CD4-positive, alpha-beta T cell (primary cell): ENCODE data around the gene SDK1. TPM values are rescaled to one million over a fixed set of nuclear protein-coding genes. Genes with fewer than 3 reads are reported as not detected.

Experiments
- ATAC-seq: fragments of 200-7000 bp; cut with Tn5 transposase; one replicate; pipeline ENCODE4 v1.10.0; 2022; ENCODE audit warnings: mild to moderate bottlenecking; ENCODE audit not compliant: poor library complexity
- CTCF ChIA-PET: fragments of 350-600 bp; sonication (Branson Sonifier 250); formaldehyde crosslinking; loops from one replicate; lab custom pipeline; 2021; ENCODE audit warnings: antibody characterized with exemption, inconsistent platforms; lab: Charles Lee
- POLR2A ChIA-PET: fragments of 350-600 bp; sonication (Branson Sonifier 250); formaldehyde crosslinking; loops from one replicate; lab custom pipeline; 2021; ENCODE audit warnings: antibody characterized with exemption, inconsistent platforms; lab: Charles Lee
- DNase-seq, 14 experiments: peaks; one replicate each; pipeline ENCODE4 v3.0.0-alpha.2; 2013 to 2020; ENCODE audit warnings: mixed read lengths in 2 of 14
- H3K27ac ChIP-seq, 2 donors: one replicate each; pipeline versions ENCODE4 v1.5.1 to v1.7.0; 2013; ENCODE audit warnings: low read length in 2 of 2, low read depth in 1 of 2, mild to moderate bottlenecking in 1 of 2
- H3K27me3 ChIP-seq, 2 experiments: 1 replicate in 1 of 2; 2 replicates in 1 of 2; pipeline versions ENCODE4 v1.6.1 to v1.7.0; 2013; ENCODE audit warnings: low read length in 2 of 2, control low read depth in 1 of 2, mild to moderate bottlenecking in 1 of 2, moderate library complexity in 1 of 2; ENCODE audit not compliant: insufficient read depth in 2 of 2, control insufficient read depth in 1 of 2
- H3K36me3 ChIP-seq: one replicate; pipeline ENCODE4 v1.6.1; 2013; ENCODE audit warnings: low read length, control low read depth; ENCODE audit not compliant: insufficient read depth
- H3K4me1 ChIP-seq: one replicate; pipeline ENCODE4 v1.6.1; 2013; ENCODE audit warnings: low read length, control low read depth; ENCODE audit not compliant: insufficient read depth
- H3K4me3 ChIP-seq: one replicate; pipeline ENCODE4 v1.5.1; 2013; ENCODE audit warnings: mild to moderate bottlenecking, low read length, moderate library complexity
- H3K9me3 ChIP-seq, 2 experiments: 1 replicate in 1 of 2; 2 replicates in 1 of 2; pipeline versions ENCODE4 v1.6.1 to v1.7.0; 2013; ENCODE audit warnings: low read length in 2 of 2, mild to moderate bottlenecking in 2 of 2, control low read depth in 1 of 2, moderate library complexity in 1 of 2; ENCODE audit not compliant: control insufficient read depth in 1 of 2, insufficient read depth in 1 of 2
- H3K27ac Mint-ChIP-seq: one replicate; pipeline ENCODE4 v1.8.0; 2020; ENCODE audit warnings: mixed read lengths
- H3K27me3 Mint-ChIP-seq: one replicate; pipeline ENCODE4 v1.8.0; 2021; ENCODE audit warnings: mixed read lengths
- H3K36me3 Mint-ChIP-seq: one replicate; pipeline ENCODE4 v1.8.0; 2021; ENCODE audit warnings: low read depth, mixed read lengths
- H3K4me1 Mint-ChIP-seq: one replicate; pipeline ENCODE4 v1.8.0; 2021; ENCODE audit warnings: low read depth, mixed read lengths
- H3K4me3 Mint-ChIP-seq: one replicate; pipeline ENCODE4 v1.8.0; 2020; ENCODE audit warnings: mild to moderate bottlenecking, mixed read lengths
- H3K9me3 Mint-ChIP-seq: one replicate; pipeline ENCODE4 v1.8.0; 2020; ENCODE audit warnings: mixed read lengths
- intact Hi-C, 2 experiments: fragments of 100-400 bp; cut with DNase I in 1 of 2; cut with micrococcal nuclease in 1 of 2; formaldehyde crosslinking; loops; one replicate each; pipeline versions ENCODE4 v1.15.1 to v1.9.0; 2023 to 2025; cut with DNase I, micrococcal nuclease
- total RNA-seq, 174 experiments: library from RNA in 2 of 174; stranded (reverse) in 2 of 174; gene quantifications; one replicate each; pipeline ENCODE4 v1.2.3 and lab custom pipeline; 2021 to 2026
- TF ChIP-seq, protein P1 (sequence below): fragments of 200-600 bp; IDR thresholded peaks from one replicate; pipeline ENCODE4 v1.8.0; 2022; ENCODE audit warnings: antibody characterized with exemption, mild to moderate bottlenecking

Gene SDK1
- total RNA-seq, 2 experiments from 2014 or later, result 1.1 to 1.3 TPM

DNA sequence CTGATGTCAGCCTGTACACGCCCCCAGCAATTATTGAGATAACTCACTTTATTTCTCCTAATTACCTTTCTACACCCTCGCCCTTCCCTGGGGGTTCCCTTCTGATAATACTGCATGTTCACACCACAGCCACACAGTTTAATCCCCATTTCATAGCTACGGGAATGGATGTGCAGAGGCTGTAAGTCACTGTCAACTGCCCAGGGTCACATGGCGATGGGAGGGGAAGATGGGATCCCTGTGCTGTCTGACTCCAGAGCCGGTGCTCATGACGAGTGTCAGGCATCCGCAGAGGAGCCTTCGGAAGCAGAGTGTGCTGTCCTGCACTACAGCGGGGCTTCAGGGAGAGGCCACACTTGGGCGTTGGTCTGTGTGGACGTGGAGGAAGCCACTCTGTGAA is 688.7 kb downstream of the SDK1 start:
- no peak for ATAC-seq
- Mint-ChIP-seq H3K36me3 (no peaks in the 10 kb centered on the region), H3K27me3 (no peaks in the 10 kb centered on the region), H3K27ac (no peak overlapping the region), H3K9me3 (no peaks in the 10 kb centered on the region), H3K4me3 (no peak overlapping the region), H3K4me1 (no peaks in the 10 kb centered on the region)
- ChIA-PET CTCF (no interaction called here), POLR2A (no interaction called here)
- TF ChIP-seq, protein P1, sequence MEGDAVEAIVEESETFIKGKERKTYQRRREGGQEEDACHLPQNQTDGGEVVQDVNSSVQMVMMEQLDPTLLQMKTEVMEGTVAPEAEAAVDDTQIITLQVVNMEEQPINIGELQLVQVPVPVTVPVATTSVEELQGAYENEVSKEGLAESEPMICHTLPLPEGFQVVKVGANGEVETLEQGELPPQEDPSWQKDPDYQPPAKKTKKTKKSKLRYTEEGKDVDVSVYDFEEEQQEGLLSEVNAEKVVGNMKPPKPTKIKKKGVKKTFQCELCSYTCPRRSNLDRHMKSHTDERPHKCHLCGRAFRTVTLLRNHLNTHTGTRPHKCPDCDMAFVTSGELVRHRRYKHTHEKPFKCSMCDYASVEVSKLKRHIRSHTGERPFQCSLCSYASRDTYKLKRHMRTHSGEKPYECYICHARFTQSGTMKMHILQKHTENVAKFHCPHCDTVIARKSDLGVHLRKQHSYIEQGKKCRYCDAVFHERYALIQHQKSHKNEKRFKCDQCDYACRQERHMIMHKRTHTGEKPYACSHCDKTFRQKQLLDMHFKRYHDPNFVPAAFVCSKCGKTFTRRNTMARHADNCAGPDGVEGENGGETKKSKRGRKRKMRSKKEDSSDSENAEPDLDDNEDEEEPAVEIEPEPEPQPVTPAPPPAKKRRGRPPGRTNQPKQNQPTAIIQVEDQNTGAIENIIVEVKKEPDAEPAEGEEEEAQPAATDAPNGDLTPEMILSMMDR, result no peak
- Histone ChIP-seq H3K36me3 (no peaks in the 10 kb centered on the region), H3K27me3 (no peaks in the 10 kb centered on the region), H3K27ac (no peak overlapping the region), H3K4me1 (no peaks in the 10 kb centered on the region), H3K9me3 (peaks cover 0 to 11% of the 10 kb centered on the region in 2 experiments), H3K4me3 (no peak overlapping the region)
- no peak for DNase-seq
- intact Hi-C loops, result no loop called here

DNA sequence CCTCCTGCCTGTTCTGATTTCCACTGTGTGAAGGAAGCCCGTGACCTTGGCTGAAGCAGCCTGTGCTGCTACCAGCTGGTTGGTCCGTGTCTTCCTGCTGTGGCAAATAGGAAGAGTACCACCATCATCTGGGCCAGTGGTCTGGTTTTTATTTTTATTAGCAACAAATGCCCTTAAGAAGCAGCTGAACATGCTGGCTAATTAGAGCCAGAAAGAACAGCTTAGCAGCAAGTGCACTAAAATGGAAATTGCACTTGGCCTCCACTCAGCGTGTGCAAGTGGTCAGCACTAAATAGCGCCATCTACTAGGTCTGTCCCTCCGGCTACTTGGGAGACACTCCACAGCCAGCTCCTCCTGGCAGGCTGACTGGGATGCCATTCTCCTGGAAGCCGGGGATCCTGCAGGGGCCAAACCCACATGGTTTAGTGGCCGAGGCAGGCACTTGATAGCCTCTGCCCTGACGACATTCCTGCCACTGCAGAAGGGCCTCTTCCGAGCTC is 690.7 kb downstream of the SDK1 start:
- no peaks in the 10 kb centered on the region for H3K4me1 Mint-ChIP-seq
- H3K4me3 Mint-ChIP-seq, result no peak overlapping the region
- H3K36me3 ChIP-seq, result no peaks in the 10 kb centered on the region
- TF ChIP-seq, protein P1, result no peak
- intact Hi-C loops, result no loop called here
- H3K36me3 Mint-ChIP-seq, result no peaks in the 10 kb centered on the region
- no peaks in the 10 kb centered on the region for H3K27me3 ChIP-seq
- no peaks in the 10 kb centered on the region for H3K9me3 Mint-ChIP-seq
- no peak overlapping the region for H3K27ac Mint-ChIP-seq
- DNase-seq, result no peak
- no peak overlapping the region for H3K27ac ChIP-seq
- H3K4me1 ChIP-seq, result no peaks in the 10 kb centered on the region
- ChIA-PET CTCF (no interaction called here), POLR2A (no interaction called here)
- H3K4me3 ChIP-seq, result no peak overlapping the region
- peaks cover 4% of the 10 kb centered on the region for H3K27me3 Mint-ChIP-seq
- no peak for ATAC-seq
- peaks cover 0 to 11% of the 10 kb centered on the region in 2 experiments for H3K9me3 ChIP-seq

DNA sequence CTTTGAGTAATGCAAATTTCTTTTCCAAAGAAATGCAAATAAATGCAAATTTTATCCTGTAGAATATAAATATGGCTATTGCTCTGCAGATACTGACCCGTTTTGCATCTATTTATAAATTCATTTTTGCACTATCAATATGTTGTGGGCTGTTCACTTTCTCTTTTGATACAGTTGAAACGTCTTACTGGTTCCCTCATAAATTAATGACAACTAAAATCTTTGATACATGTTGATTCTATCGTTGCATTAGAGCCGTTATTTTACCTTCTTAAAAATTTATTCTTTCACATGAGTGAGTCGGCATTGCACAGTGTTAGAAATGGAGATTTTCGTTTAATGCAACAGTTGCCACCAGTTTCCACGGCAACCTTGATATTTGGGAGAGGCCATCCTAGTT is 691.8 kb downstream of the SDK1 start:
- H3K4me1 ChIP-seq, result no peaks in the 10 kb centered on the region
- Mint-ChIP-seq H3K27ac (no peak overlapping the region), H3K27me3 (peaks cover 4% of the 10 kb centered on the region), H3K36me3 (no peaks in the 10 kb centered on the region), H3K9me3 (no peaks in the 10 kb centered on the region), H3K4me1 (no peaks in the 10 kb centered on the region), H3K4me3 (no peak overlapping the region)
- intact Hi-C loops, result no loop called here
- TF ChIP-seq, protein P1, result no peak
- ATAC-seq (no peak), DNase-seq (no peak)
- POLR2A ChIA-PET, result no interaction called here
- H3K9me3 ChIP-seq, result peaks cover 0 to 13% of the 10 kb centered on the region in 2 experiments
- H3K36me3 ChIP-seq, result no peaks in the 10 kb centered on the region
- H3K27ac ChIP-seq, result no peak overlapping the region
- H3K27me3 ChIP-seq, result no peaks in the 10 kb centered on the region
- CTCF ChIA-PET, result no interaction called here
- H3K4me3 ChIP-seq, result no peak overlapping the region
